ENCODE data around the gene POMT2.

Gene POMT2

GRCh38 chr14:77320238-77320935 lies at the start of gene POMT2:
Gene POMT2, minus strand, starts transcription at chr14:77320883. Its CDS starts 202 bp downstream, at chr14:77320681.
- ChIA-PET POLR2A (interaction anchor here (0.7 to 5.0 kb wide), 18 partner anchors 10 to 184 kb away, joined by 3 to 56 read pairs (median 6); partner anchors contain the start of genes SAMD15, TMED8, VIPAS39 and ZDHHC22), CTCF (interaction anchor here (0.7 to 0.9 kb wide), 3 partner anchors 13 to 20 kb away, joined by 3 read pairs; no protein-coding TSS in a partner anchor)
- TF ChIP-seq LEF1 (IDR thresholded peaks at IDR 0.05; ENCODE audit: borderline replicate concordance) (no peak), PKNOX1 (IDR thresholded peaks at IDR 0.05) (peak; percentile 95), L3MBTL2 (conservative IDR thresholded peaks at IDR 0.05) (peak; percentile 51)
- DNase-seq (ENCODE audit: extremely low spot score): peak; percentile 91

- TF ChIP-seq FOXM1 (IDR thresholded peaks at IDR 0.05; ENCODE audit: borderline replicate concordance) (no peak), FOXK2 (IDR thresholded peaks at IDR 0.05) (no peak), TARDBP (IDR thresholded peaks at IDR 0.05) (no peak), NFRKB (IDR thresholded peaks at IDR 0.05) (no peak), ARNT (IDR thresholded peaks at IDR 0.05) (no peak), FOXA1 (IDR thresholded peaks at IDR 0.05) (no peak), PKNOX1 (IDR thresholded peaks at IDR 0.05) (no peak), HDGF (IDR thresholded peaks at IDR 0.05; ENCODE audit: borderline replicate concordance) (no peak), CTBP1 (IDR thresholded peaks at IDR 0.05; ENCODE audit: borderline replicate concordance) (no peak)
- ChIA-PET CTCF (no interaction called here), POLR2A (no interaction called here)
- no peak for DNase-seq (ENCODE audit: extremely low spot score)
These were observed 48.6 kb upstream of the POMT2 start for GRCh38 chr14:77369285-77369684.

- ChIA-PET CTCF (no interaction called here), POLR2A (interaction anchor here (1.3 kb wide), 1 partner anchor 13 kb away, joined by 5 read pairs; the partner anchor contains the start of genes SAMD15 and TMED8)
- TF ChIP-seq LEF1 (IDR thresholded peaks at IDR 0.05; ENCODE audit: borderline replicate concordance) (no peak), NFRKB (IDR thresholded peaks at IDR 0.05) (no peak), ARNT (IDR thresholded peaks at IDR 0.05) (no peak), FOXM1 (IDR thresholded peaks at IDR 0.05; ENCODE audit: borderline replicate concordance) (no peak), ZNF384 (IDR thresholded peaks at IDR 0.05) (no peak), SUZ12 (IDR thresholded peaks at IDR 0.05) (no peak), PKNOX1 (IDR thresholded peaks at IDR 0.05) (no peak), TARDBP (IDR thresholded peaks at IDR 0.05) (no peak), HDGF (IDR thresholded peaks at IDR 0.05; ENCODE audit: borderline replicate concordance) (no peak), FOXA1 (IDR thresholded peaks at IDR 0.05) (no peak), CTBP1 (IDR thresholded peaks at IDR 0.05; ENCODE audit: borderline replicate concordance) (no peak), BHLHE40 (IDR thresholded peaks at IDR 0.05; ENCODE audit: borderline replicate concordance) (no peak), SP1 (IDR thresholded peaks at IDR 0.05) (no peak)
- DNase-seq (ENCODE audit: extremely low spot score): no peak
These were observed 43.5 kb upstream of the POMT2 start for GRCh38 chr14:77364146-77364545.

- ChIA-PET CTCF (interaction anchor here (0.7 to 1.1 kb wide), 2 partner anchors 14 to 256 kb away, joined by 3 read pairs; no protein-coding TSS in a partner anchor), POLR2A (no interaction called here)
These were observed 38.9 kb upstream of the POMT2 start for GRCh38 chr14:77359626-77360025.

GRCh38 chr14:77356899-77357298 lies 36.2 kb upstream of the POMT2 start:
- no peak for DNase-seq (ENCODE audit: extremely low spot score)
- POLR2A ChIA-PET: interaction anchor here (0.6 to 0.8 kb wide), 2 partner anchors 11 to 20 kb away, joined by 3 read pairs; partner anchors contain the start of genes SAMD15 and TMED8
- TF ChIP-seq HDGF (IDR thresholded peaks at IDR 0.05; ENCODE audit: borderline replicate concordance) (no peak), ZNF384 (IDR thresholded peaks at IDR 0.05) (no peak), ARNT (IDR thresholded peaks at IDR 0.05) (no peak), FOXM1 (IDR thresholded peaks at IDR 0.05; ENCODE audit: borderline replicate concordance) (no peak), TARDBP (IDR thresholded peaks at IDR 0.05) (no peak), LEF1 (IDR thresholded peaks at IDR 0.05; ENCODE audit: borderline replicate concordance) (no peak), FOXA1 (IDR thresholded peaks at IDR 0.05) (no peak), BHLHE40 (IDR thresholded peaks at IDR 0.05; ENCODE audit: borderline replicate concordance) (no peak), NFRKB (IDR thresholded peaks at IDR 0.05) (no peak), PKNOX1 (IDR thresholded peaks at IDR 0.05) (no peak), FOXK2 (IDR thresholded peaks at IDR 0.05) (no peak), SP1 (IDR thresholded peaks at IDR 0.05) (no peak)
- CTCF ChIA-PET: interaction anchor here (1.2 kb wide), 1 partner anchor 26 kb away, joined by 5 read pairs; no protein-coding TSS in a partner anchor

More at GRCh38 chr14:77359626-77360025, 38.9 kb upstream of the POMT2 start:
- TF ChIP-seq L3MBTL2 (conservative IDR thresholded peaks at IDR 0.05): no peak
- no peak for DNase-seq (ENCODE audit: extremely low spot score)

- CTCF ChIA-PET: interaction anchor here (1.2 kb wide), 1 partner anchor 25 kb away, joined by 5 read pairs; no protein-coding TSS in a partner anchor
- no peak for DNase-seq (ENCODE audit: extremely low spot score)
- no peak for TF ChIP-seq FOXK2 (IDR thresholded peaks at IDR 0.05)
- TF ChIP-seq LEF1 (IDR thresholded peaks at IDR 0.05; ENCODE audit: borderline replicate concordance): no peak
- TF ChIP-seq SUZ12 (IDR thresholded peaks at IDR 0.05): no peak
- no peak for TF ChIP-seq ZNF384 (IDR thresholded peaks at IDR 0.05)
- no peak for TF ChIP-seq HDGF (IDR thresholded peaks at IDR 0.05; ENCODE audit: borderline replicate concordance)
- TF ChIP-seq PKNOX1 (IDR thresholded peaks at IDR 0.05): no peak
- TF ChIP-seq ARNT (IDR thresholded peaks at IDR 0.05): no peak
- no peak for TF ChIP-seq SP1 (IDR thresholded peaks at IDR 0.05)
- TF ChIP-seq L3MBTL2 (conservative IDR thresholded peaks at IDR 0.05): no peak
- no peak for TF ChIP-seq BHLHE40 (IDR thresholded peaks at IDR 0.05; ENCODE audit: borderline replicate concordance)
- TF ChIP-seq FOXM1 (IDR thresholded peaks at IDR 0.05; ENCODE audit: borderline replicate concordance): no peak
- no peak for TF ChIP-seq CTBP1 (IDR thresholded peaks at IDR 0.05; ENCODE audit: borderline replicate concordance)
- TF ChIP-seq ELF4 (IDR thresholded peaks at IDR 0.05): no peak
- POLR2A ChIA-PET: no interaction called here
These were observed 35.1 kb upstream of the POMT2 start for GRCh38 chr14:77355811-77356210.

All from HEK293T (cell line).